SH-SY5Y (cell line): Measurements from ENCODE around the gene CALM1.

Experiments used
- GATA2 ChIP-seq: IDR thresholded peaks from 2 replicates; pipeline ENCODE4 v1.6.1; 2011; ENCODE audit warnings: mild to moderate bottlenecking, low read depth, low read length
- GATA3 ChIP-seq: IDR thresholded peaks from 2 replicates; pipeline ENCODE4 v1.6.1; 2011; ENCODE audit warnings: low read depth, mild to moderate bottlenecking, low read length, moderate library complexity

GRCh38 chr14:90383731-90384542, 12.9 kb upstream of the CALM1 start:
- TF ChIP-seq GATA2 (0 out of 2 replicates have a peak, but pooled peaks have one; percentile 30), GATA3 (no peak)
